Colonic mucosa (tissue), 4 donors: ENCODE results near the gene ZBTB48. TPM values are rescaled to one million over a fixed set of nuclear protein-coding genes. Genes with fewer than 3 reads are reported as not detected.

ENCODE experiments used
- DNase-seq: peaks from one replicate; pipeline ENCODE4 v3.0.0-alpha.2; 2020
- H3K27ac ChIP-seq: fragments of 200-600 bp; one replicate; pipeline ENCODE4 v1.8.0; 2021
- H3K27me3 ChIP-seq: fragments of 200-600 bp; one replicate; pipeline ENCODE4 v1.8.0; 2021
- H3K36me3 ChIP-seq: fragments of 200-600 bp; one replicate; pipeline ENCODE4 v1.8.0; 2021
- H3K4me1 ChIP-seq: fragments of 200-600 bp; one replicate; pipeline ENCODE4 v1.8.0; 2021; ENCODE audit warnings: mild to moderate bottlenecking
- H3K4me3 ChIP-seq: fragments of 200-600 bp; one replicate; pipeline ENCODE4 v1.8.0; 2021
- H3K9ac ChIP-seq, 2 donors: one replicate each; pipeline ENCODE4 v1.7.0; 2013; ENCODE audit warnings: control low read depth in 2 of 2, low read depth in 2 of 2, low read length in 2 of 2
- H3K9me3 ChIP-seq: fragments of 200-600 bp; one replicate; pipeline ENCODE4 v1.8.0; 2021
- CTCF ChIP-seq: fragments of 200-600 bp; IDR thresholded peaks from one replicate; pipeline ENCODE4 v1.8.0; 2022; ENCODE audit warnings: antibody characterized with exemption, mild to moderate bottlenecking
- intact Hi-C: fragments of 100-400 bp; cut with DNase I; formaldehyde crosslinking; loops from one replicate; pipeline ENCODE4 v1.14.1; 2022
- total RNA-seq, 2 donors: library from RNA; stranded (reverse); fragmentation: NEBNext Ultra II Directional in 1 of 2; extraction: Animal tissue kit (Norgen Biotek cat#: 25700) in 1 of 2; gene quantifications; one replicate each; pipeline ENCODE4 v1.2.1, GENCODE V29; 2021
- donor health status: healthy.
- donor health status: DM: no; HTN: no; CAD: no.
- donor health status: DM: no; HTN: no; CAD: no.

The ZBTB48 gene
- total RNA-seq, 2 donors from 2014 or later, result 37.0 to 44.5 TPM

GRCh38 chr1:6630027-6630426 lies 50.2 kb downstream of the ZBTB48 start:
- H3K4me3 ChIP-seq, result no peak overlapping the region
- no peak for TF ChIP-seq CTCF
- H3K36me3 ChIP-seq, result no peaks in the 10 kb centered on the region
- peaks cover 6% of the 10 kb centered on the region for H3K4me1 ChIP-seq
- no peak overlapping the region for H3K9ac ChIP-seq
- H3K9me3 ChIP-seq, result no peaks in the 10 kb centered on the region
- DNase-seq, result no peak
- H3K27me3 ChIP-seq, result no peaks in the 10 kb centered on the region
- no peak overlapping the region for H3K27ac ChIP-seq
- intact Hi-C loops, result loop anchor here (10.0 kb wide), 1 partner anchor 75 kb away; the partner anchor contains the start of genes NOL9 and TAS1R1

DNA sequence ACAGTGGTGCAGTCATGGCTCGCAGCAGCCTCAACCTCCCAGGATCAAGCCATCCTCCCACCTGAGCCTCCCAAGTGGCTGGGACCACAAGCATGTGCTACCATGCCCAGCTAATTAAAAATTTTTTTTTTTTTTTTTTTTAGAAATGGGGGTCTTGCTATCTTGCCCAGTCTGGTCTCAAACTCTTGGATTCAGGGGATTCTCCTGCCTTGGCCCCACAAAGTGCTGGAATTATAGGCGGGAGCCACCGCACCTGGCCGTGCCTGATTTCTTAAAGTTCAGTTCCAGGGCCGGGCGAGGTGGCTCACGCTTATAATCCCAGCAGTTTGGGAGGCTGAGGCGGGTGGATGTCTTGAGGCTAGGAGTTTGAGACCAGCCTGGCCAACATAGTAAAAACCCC lies 51.3 kb downstream of the ZBTB48 start:
- Histone ChIP-seq H3K4me1 (peaks cover 4% of the 10 kb centered on the region), H3K27ac (no peak overlapping the region), H3K9me3 (no peaks in the 10 kb centered on the region), H3K9ac (no peak overlapping the region), H3K27me3 (no peaks in the 10 kb centered on the region), H3K4me3 (no peak overlapping the region), H3K36me3 (no peaks in the 10 kb centered on the region)
- DNase-seq, result no peak
- intact Hi-C loops, result loop anchor here (10.0 kb wide), 1 partner anchor 76 kb away; the partner anchor contains the start of genes NOL9 and TAS1R1
- no peak for TF ChIP-seq CTCF

DNA sequence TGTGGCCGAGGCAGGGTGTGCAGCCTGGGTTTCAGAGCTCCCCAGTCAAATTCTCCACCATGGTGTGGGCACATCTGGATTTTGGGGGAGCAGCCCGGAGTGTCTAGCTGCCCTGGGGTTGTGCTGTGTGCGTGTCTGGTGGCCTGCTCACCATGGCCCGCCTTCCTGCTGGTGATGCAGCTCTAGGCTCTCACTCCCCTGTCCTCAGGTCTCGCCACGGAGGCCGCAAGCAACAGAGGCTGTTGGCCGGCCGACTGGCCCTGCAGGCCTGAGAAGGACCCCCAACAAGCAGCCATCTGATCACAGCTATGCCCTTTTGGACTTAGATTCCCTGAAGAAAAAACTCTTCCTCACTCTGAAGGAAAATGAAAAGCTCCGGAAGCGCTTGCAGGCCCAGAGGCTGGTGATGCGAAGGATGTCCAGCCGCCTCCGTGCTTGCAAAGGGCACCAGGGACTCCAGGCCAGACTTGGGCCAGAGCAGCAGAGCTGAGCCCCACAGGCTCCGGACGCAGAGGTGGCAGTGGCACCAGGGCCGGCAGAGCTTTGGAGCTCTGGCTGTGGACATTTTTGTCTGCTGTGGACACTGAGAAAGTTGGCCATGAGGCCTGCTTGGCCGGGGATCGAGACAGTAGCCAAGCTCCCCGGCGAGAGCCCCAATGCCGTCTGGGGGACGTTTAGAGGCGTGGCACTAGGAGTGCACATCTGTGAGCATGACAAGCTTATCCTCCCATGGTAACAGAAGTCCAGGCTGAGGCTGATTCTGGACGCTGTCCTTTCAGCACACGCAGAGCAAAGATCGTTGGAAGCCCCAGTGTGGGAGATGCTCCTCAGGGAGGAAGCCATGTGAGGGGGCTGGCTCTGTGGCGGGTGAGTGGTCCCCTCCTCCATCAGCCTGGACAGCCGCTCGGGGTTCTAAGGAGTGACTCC lies 53.1 kb downstream of the ZBTB48 start:
- intact Hi-C loops, result loop anchor here (10.0 kb wide), 1 partner anchor 78 kb away; the partner anchor contains the start of genes NOL9 and TAS1R1
- Histone ChIP-seq H3K9me3 (no peaks in the 10 kb centered on the region), H3K4me1 (no peaks in the 10 kb centered on the region), H3K9ac (no peak overlapping the region), H3K4me3 (no peak overlapping the region), H3K27me3 (no peaks in the 10 kb centered on the region), H3K36me3 (no peaks in the 10 kb centered on the region), H3K27ac (no peak overlapping the region)
- DNase-seq, result no peak
- no peak for TF ChIP-seq CTCF

DNA sequence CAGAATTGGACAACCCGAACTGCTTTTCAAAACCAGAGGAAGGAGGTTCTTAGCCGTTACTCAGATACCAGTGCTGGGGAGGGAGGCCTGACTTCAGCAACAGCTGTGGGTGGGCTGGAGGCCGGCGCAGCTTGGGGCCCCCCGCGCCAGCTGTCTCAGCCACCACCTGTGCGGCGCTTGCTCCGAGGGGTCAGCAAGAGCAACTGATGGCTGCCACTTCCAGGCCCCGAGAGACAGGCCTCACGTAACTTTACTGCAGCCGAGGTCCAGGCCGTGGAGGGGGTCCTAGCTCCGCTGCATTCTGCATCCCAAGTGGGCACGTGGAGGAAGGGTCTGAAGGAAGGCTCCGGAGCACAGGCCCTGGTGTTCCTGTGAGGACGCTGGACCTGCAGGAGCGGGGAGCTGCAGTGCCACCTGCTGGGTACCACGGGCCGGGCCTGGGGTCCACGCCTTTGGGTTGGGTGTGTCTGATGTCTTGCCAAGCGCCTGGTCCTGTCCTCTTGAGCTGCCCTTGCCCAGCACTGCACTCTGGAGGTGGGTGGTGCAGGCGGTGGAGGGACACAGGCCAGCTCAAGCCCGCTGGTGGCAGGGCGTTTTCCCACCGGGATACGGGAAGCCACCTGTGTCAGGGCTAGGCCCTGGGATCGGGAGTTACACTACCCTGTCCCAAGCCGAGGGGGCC lies 54.7 kb downstream of the ZBTB48 start:
- H3K27ac ChIP-seq, result no peak overlapping the region
- TF ChIP-seq CTCF, result peak; percentile 42
- peak; percentile 62 for DNase-seq
- H3K9me3 ChIP-seq, result no peaks in the 10 kb centered on the region
- no peaks in the 10 kb centered on the region for H3K36me3 ChIP-seq
- intact Hi-C loops, result loop anchor here (10.0 kb wide), 1 partner anchor 80 kb away; the partner anchor contains the start of genes NOL9 and TAS1R1
- no peak overlapping the region for H3K9ac ChIP-seq
- no peaks in the 10 kb centered on the region for H3K4me1 ChIP-seq
- no peak overlapping the region for H3K4me3 ChIP-seq
- no peaks in the 10 kb centered on the region for H3K27me3 ChIP-seq

GRCh38 chr1:6635161-6635909 lies 55.5 kb downstream of the ZBTB48 start:
- no peaks in the 10 kb centered on the region for H3K27me3 ChIP-seq
- H3K27ac ChIP-seq, result no peak overlapping the region
- H3K4me3 ChIP-seq, result no peak overlapping the region
- DNase-seq, result no peak
- no peaks in the 10 kb centered on the region for H3K4me1 ChIP-seq
- H3K36me3 ChIP-seq, result peaks cover 4% of the 10 kb centered on the region
- intact Hi-C loops, result loop anchor here (10.0 kb wide), 1 partner anchor 81 kb away; the partner anchor contains the start of genes NOL9 and TAS1R1
- no peak overlapping the region for H3K9ac ChIP-seq
- no peak for TF ChIP-seq CTCF
- H3K9me3 ChIP-seq, result no peaks in the 10 kb centered on the region
